NCI-H1092 treated with DMSO at 0.1 percent for 48 hours (cell line): ENCODE results near the gene SPAG9.
"Not testable (repeated sequence)": the region's sequence is repeated elsewhere in the genome, so short reads cannot be mapped to it uniquely, and the experiment has no call there.

Source experiments
- DNase-seq: peaks from one replicate; lab custom pipeline; 2025; lab: John Stamatoyannopoulos, UW

The SPAG9 gene

GRCh38 chr17:50953831-50954601, 166.7 kb downstream of the SPAG9 start:
- no peak for DNase-seq

GRCh38 chr17:50953518-50953830, 167.2 kb downstream of the SPAG9 start:
- no peak for DNase-seq

- no peak for DNase-seq
Measured at GRCh38 chr17:50952889-50953288, 167.8 kb downstream of the SPAG9 start.

GRCh38 chr17:50952013-50952412, 168.7 kb downstream of the SPAG9 start:
- DNase-seq, result peak; percentile 70

- peak; percentile 67 for DNase-seq
Measured at GRCh38 chr17:50949989-50950877, 170.4 kb downstream of the SPAG9 start.

- DNase-seq, result no peak
Measured at GRCh38 chr17:50949128-50949988, 171.3 kb downstream of the SPAG9 start.

- DNase-seq, result peak; percentile 9
Measured at GRCh38 chr17:50948711-50949110, 172.0 kb downstream of the SPAG9 start.

- peak; percentile 77 for DNase-seq
Measured at GRCh38 chr17:50947782-50948543, 172.7 kb downstream of the SPAG9 start.

- DNase-seq, result no peak
Measured at GRCh38 chr17:50946891-50947781, 173.5 kb downstream of the SPAG9 start.

GRCh38 chr17:50946223-50946890, 174.3 kb downstream of the SPAG9 start:
- DNase-seq, result no peak

GRCh38 chr17:50945779-50946222, 174.9 kb downstream of the SPAG9 start:
- DNase-seq, result no peak

- DNase-seq, result no peak
Measured at GRCh38 chr17:50944902-50945720, 175.6 kb downstream of the SPAG9 start.

GRCh38 chr17:50944054-50944901, 176.4 kb downstream of the SPAG9 start:
- DNase-seq, result peak; percentile 75

GRCh38 chr17:50943575-50943933, 177.1 kb downstream of the SPAG9 start:
- DNase-seq, result peak; percentile 71

GRCh38 chr17:50941676-50942048, 179.0 kb downstream of the SPAG9 start:
- not testable (repeated sequence) for DNase-seq

GRCh38 chr17:50939795-50940684, 180.6 kb downstream of the SPAG9 start:
- no peak for DNase-seq

GRCh38 chr17:50939542-50939794, 181.2 kb downstream of the SPAG9 start:
- DNase-seq, result no peak
